NCI-H226 (cell line): ENCODE results near the gene DIAPH1.

Source experiments
- DNase-seq: peaks from one replicate; pipeline ENCODE4 v3.0.0-alpha.2; 2015

The DIAPH1 gene

DNA sequence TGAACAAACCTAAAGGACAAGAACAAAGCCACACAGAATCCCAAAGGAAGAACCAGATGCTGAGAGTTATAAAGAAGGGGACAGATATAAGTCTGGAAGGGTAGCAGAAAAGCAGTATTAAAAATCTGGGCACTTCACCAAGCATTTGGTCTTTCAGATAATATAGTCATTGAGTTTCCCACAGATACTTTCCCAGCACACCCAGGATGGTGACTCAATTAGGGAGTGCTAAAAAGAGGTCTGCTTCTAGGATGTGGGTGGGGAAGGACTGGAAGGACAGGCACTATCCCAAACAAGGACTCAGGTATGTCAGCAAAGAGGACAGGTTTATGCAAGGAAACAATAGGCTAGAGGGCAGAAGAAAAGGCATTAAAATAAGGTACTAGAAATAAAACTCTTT lies 59.3 kb downstream of the DIAPH1 start:
- peak; percentile 69 for DNase-seq

DNA sequence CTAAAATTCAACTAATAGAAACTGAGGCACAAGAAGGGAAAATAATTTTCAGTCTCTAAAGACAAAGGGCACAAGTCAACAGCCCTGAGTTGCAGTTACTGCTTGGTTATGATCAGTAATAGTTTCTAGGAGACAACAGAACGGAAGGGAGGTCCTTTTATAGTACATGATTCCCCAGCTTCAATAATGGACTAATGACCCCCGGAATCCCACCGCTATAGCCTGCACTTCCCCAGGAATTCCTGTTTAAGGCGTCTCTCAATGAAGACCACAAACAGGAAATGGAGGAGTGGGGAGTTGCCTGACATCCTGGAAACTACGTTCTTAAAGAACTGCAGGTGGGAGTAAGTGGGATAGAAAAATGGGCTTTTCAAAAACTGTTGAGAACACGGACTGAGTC lies 60.6 kb downstream of the DIAPH1 start:
- peak; percentile 64 for DNase-seq

DNA sequence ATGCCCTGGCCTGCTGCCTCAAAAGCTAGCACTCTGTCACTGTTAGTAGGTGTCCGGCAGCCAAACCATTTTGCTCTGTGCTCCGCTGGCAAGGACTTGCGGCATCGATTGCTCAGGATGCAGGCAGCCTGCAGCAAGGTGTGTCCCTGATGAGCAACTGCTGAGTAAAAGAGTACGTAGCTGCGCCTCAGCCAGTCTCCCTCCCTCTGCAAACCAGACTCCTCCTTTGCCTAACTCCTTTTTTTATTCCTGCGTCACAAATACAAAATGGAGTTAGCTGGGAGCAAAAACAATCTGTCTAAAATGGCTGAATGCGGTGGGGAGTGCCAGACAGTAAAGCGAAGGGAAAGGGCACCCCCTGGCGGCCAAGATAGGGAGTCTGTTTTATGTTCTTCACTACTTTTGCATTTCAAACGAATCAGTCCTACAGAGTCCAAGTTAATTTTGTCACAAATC lies 61.1 kb downstream of the DIAPH1 start:
- peak; percentile 99 for DNase-seq

- DNase-seq = no peak
Observed at GRCh38 chr5:141547921-141548320, 70.9 kb downstream of the DIAPH1 start.

GRCh38 chr5:141547488-141547887 lies 71.3 kb downstream of the DIAPH1 start:
- DNase-seq = peak; percentile 4

- no peak for DNase-seq
Observed at GRCh38 chr5:141543053-141543452, 75.7 kb downstream of the DIAPH1 start.

- DNase-seq = no peak
Observed at GRCh38 chr5:141534492-141535213, 84.1 kb downstream of the DIAPH1 start.

DNA sequence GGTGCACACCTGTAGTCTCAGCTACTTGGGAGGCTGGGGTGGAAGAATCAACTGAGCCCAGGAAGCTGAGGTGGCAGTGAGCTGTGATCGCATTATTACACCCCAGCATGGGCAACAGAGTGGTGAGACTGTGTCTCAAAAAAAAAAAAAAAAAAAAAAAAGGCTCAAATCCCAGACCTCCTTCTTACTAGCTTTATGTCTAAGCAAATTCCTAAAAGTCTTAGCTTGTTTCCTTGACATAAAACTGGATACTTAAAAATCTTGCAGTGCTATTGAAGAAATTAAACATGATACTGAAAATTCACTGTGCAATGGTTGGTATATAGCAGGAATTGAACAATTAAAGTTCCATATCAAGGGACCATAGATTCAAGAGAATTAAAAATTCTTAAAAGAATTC lies 84.9 kb downstream of the DIAPH1 start:
- DNase-seq = no peak

- no peak for DNase-seq
Observed at GRCh38 chr5:141532726-141533125, 86.1 kb downstream of the DIAPH1 start.

- DNase-seq = no peak
Observed at GRCh38 chr5:141529873-141530272, 88.9 kb downstream of the DIAPH1 start.

GRCh38 chr5:141529002-141529401 lies 89.8 kb downstream of the DIAPH1 start:
- no peak for DNase-seq

- DNase-seq = no peak
Observed at GRCh38 chr5:141528291-141528984, 90.4 kb downstream of the DIAPH1 start.

GRCh38 chr5:141527426-141527825 lies 91.4 kb downstream of the DIAPH1 start:
- DNase-seq = no peak

GRCh38 chr5:141525653-141526052 lies 93.1 kb downstream of the DIAPH1 start:
- no peak for DNase-seq

DNA sequence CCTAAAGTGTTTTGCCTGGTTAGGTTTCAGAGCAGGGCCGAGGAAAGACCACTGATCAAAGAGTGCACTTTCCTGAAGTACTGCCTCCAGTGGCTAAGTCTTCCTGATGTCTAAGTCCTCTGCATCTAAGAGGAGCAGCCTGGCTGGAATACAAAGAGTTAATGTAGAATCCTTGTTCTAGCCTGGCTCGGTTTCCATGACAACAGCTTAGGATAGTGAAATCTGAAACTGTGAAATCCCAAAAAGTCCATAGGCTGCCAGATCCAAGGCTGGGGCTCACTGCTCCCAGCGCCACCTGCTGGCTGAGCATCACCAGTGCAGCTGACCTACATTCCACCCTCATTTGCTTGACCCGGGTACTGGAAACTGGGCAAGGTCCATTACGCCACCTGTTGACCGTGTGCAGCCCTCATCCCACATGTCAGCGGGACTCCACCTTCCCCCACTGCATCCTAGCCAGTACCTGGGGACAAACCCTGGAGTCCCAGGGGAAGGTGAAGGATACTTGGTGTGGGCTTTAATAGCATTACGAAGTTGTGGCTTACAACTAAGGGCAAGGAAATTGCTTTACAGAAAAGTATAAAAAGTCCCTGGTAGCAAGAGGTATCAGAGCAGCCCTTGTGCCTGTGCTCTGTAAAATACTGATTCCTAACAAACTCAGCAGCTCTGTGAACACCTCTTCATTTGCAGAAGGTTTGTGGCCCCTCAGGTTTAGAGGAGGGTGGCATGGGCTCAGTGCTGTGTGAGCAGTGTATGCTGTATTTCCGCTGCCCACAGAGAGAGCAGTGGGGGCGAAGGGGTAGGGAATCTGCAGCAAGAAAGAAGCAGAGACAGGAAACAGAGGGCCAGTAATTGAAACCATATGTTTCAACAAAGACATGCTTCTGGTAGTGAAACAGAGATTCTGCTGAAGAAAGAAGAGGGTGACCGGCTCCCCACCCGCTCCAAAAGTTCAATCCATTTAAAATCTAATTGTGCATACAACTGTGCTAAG lies 93.9 kb downstream of the DIAPH1 start:
- peak; percentile 81 for DNase-seq

DNA sequence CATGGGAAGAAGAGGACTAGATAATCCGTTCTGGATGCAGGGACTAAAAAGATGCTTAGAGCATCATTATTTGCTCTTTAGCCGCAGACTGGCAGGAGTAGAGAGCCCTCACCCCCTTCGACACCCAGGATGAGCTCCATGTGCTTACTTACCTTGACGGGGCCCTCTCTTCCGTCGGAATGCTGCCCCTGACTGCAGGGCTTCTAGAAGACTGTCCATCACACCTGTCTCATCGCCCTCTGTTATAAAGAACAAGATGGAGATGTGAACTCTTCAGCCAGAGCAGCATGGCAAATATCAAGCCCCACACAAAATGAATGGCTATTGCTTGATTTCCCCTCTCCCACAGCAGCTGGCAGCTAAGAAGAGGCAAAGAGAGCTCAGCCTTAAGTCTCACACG lies 94.8 kb downstream of the DIAPH1 start:
- DNase-seq = no peak

DNA sequence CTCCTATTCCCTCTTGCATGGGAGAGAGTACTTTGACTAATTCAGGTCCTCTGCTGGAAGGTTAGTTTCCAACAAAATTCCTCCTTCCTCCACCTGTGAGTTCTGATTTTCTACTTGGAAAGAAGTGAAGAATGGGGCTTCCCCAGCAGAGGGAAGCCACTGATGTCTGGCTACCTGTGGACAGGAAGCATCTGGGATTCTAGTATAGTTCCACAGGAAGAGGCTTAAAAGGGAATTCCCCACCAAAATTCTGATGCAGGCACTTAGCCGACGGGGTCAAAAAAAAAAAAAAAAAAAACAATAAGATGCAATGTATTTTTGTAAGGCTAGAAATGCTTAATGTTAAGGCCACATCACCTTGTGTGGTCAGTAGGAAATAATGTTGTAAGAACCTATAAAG lies 96.5 kb downstream of the DIAPH1 start:
- no peak for DNase-seq

DNA sequence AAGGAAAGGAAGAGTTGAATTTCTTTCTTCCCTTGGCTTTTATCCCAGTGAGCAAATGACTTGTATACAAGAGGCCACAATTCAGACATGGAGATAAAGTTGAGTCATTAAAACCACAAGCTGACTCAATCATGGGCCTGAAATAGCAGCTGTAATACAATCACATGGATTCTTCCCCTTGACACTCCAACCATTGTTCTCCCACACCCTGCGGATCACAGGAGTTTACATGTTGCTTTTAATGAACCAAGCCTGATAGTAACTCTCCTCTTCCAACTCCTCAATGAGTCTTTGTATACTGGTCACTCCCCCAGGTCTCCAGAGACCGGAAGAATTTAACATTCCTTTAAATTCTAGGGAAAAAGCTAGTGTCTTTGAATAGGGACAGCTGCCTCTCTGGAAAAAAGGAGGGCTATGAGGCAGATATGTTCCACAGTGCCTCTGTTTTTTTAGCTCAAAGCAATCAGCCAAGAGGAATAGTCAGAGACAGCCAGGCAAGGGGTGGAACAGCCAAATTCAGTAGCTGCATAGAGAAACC lies 97.5 kb downstream of the DIAPH1 start:
- peak; percentile 97 for DNase-seq

DNA sequence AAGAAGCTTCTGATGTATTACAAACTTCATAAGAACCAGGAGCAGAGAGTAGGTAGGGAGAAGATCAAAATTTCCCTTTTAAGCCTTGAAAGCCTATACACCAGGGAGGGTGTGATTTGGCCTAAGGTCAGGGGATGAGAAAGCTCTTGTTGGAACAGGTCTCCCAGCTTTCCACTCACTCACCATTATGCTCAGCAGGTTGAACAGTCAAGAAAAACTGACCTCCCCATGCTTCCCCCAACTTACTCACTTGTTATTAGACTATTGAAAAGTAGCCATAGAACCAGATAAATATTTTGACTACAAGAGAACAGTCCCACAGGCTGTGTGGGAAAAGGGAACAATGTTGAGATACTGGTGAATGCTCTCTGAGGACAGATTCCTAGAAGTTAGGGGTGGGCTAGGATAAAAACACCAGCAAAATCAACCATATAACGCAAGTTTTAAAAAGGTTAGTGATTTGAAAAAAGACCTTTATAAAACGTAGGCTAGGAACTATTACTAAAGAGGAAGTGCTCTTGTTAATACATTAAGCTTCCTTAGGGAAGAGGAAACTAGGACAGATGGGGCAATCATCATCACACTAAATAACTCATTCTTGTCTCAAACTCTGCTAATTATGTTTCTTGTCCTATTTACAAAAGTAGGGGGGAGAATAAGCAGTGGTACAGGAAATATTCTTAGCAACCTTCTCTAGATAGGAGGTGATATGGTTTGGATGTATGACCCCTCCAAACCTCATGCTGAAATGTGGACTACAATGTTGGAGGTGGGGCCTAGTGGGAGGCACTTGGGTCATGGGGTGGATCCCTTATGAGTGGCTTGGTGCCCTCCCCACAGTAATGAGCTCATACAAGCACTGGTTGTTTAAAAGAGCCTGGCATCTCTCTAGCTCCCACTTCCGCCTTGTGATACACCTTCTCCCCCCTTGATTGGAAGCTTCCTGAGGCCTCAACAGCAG lies 98.9 kb downstream of the DIAPH1 start:
- DNase-seq = no peak

GRCh38 chr5:141518618-141519015 lies 100.2 kb downstream of the DIAPH1 start:
- DNase-seq = no peak

- no peak for DNase-seq
Observed at GRCh38 chr5:141517880-141518617, 100.8 kb downstream of the DIAPH1 start.
